SK-N-SH (cell line): ENCODE data around the gene SSNA1.

Experiments used
- CTCF ChIP-seq: fragments of 200-600 bp; sonication (generic); IDR thresholded peaks from 2 replicates; pipeline ENCODE4 v1.6.1; 2017; ENCODE audit warnings: antibody characterized with exemption, mild to moderate bottlenecking, moderate library complexity
- EZH2phosphoT487 ChIP-seq: fragments of 200-600 bp; sonication (generic); IDR thresholded peaks from 2 replicates; pipeline ENCODE4 v1.6.1; 2017; ENCODE audit warnings: low read depth, mixed run types, mild to moderate bottlenecking, antibody characterized with exemption, moderate library complexity, borderline replicate concordance
- FOSL2 ChIP-seq: IDR thresholded peaks from 2 replicates; pipeline ENCODE4 v1.4.0; 2012; ENCODE audit warnings: low read depth, mild to moderate bottlenecking, moderate library complexity, borderline replicate concordance
- GABPA ChIP-seq: IDR thresholded peaks from 2 replicates; pipeline ENCODE4 v1.4.0; 2012; ENCODE audit warnings: low read depth, mild to moderate bottlenecking
- MAX ChIP-seq: IDR thresholded peaks from 2 replicates; pipeline ENCODE4 v1.4.0; 2012; ENCODE audit warnings: low read depth
- MXI1 ChIP-seq: IDR thresholded peaks from 2 replicates; pipeline ENCODE4 v1.6.1; 2012; ENCODE audit warnings: mild to moderate bottlenecking, low read depth, low read length, improper control_type of control experiment
- NRF1 ChIP-seq: IDR thresholded peaks from 2 replicates; pipeline ENCODE4 v1.6.1; 2012; ENCODE audit warnings: low read depth, mild to moderate bottlenecking, low read length
- POLR2AphosphoS5 ChIP-seq: IDR thresholded peaks from 2 replicates; pipeline ENCODE4 v1.6.1; 2012; ENCODE audit warnings: low read depth, low read length
- RAD21 ChIP-seq: IDR thresholded peaks from 2 replicates; pipeline ENCODE4 v1.6.1; 2012; ENCODE audit warnings: mild to moderate bottlenecking, low read length
- RFX5 ChIP-seq: IDR thresholded peaks from 2 replicates; pipeline ENCODE4 v1.6.1; 2012; ENCODE audit warnings: mild to moderate bottlenecking, improper control_type of control experiment, low read length
- RXRA ChIP-seq: IDR thresholded peaks from 2 replicates; pipeline ENCODE4 v1.4.0; 2012; ENCODE audit warnings: low read depth, mild to moderate bottlenecking, borderline replicate concordance
- SMC3 ChIP-seq: IDR thresholded peaks from 2 replicates; pipeline ENCODE4 v1.6.1; 2012; ENCODE audit warnings: low read depth, low read length, improper control_type of control experiment
- TEAD4 ChIP-seq: IDR thresholded peaks from 2 replicates; pipeline ENCODE4 v1.4.0; 2012; ENCODE audit warnings: mild to moderate bottlenecking, borderline replicate concordance; ENCODE audit not compliant: insufficient read depth
- YY1 ChIP-seq: IDR thresholded peaks from 2 replicates; pipeline ENCODE4 v1.4.0; 2012; ENCODE audit warnings: low read depth, mild to moderate bottlenecking

- no peak for TF ChIP-seq CTCF
- TF ChIP-seq MAX: no peak
- TF ChIP-seq MXI1: no peak
- TF ChIP-seq SMC3: no peak
- no peak for TF ChIP-seq GABPA
- TF ChIP-seq EZH2phosphoT487: no peak
- no peak for TF ChIP-seq NRF1
- no peak for TF ChIP-seq FOSL2
- no peak for TF ChIP-seq RFX5
- TF ChIP-seq YY1: no peak
- no peak for TF ChIP-seq POLR2AphosphoS5
- no peak for TF ChIP-seq RXRA
- TF ChIP-seq RAD21: no peak
- no peak for TF ChIP-seq TEAD4
Measured at GRCh38 chr9:137201205-137201868, 12.9 kb downstream of the SSNA1 start.
